Tibial nerve (tissue), 4 donors: ENCODE results near the gene DGCR8. TPM values are rescaled to one million over a fixed set of nuclear protein-coding genes. Genes with fewer than 3 reads are reported as not detected.
A peak's percentile ranks its signal among the peaks of the same experiment; 100 is the strongest.

ENCODE experiments used
- DNase-seq, 2 donors: peaks; one replicate each; pipeline ENCODE4 v3.0.0-alpha.2; 2019; ENCODE audit warnings: low spot score in 2 of 2
- H3K27ac ChIP-seq, 4 donors: fragments of 200-600 bp; sonication (generic) in 3 of 4; one replicate each; pipeline ENCODE4 v1.5.1; 2017 to 2019; ENCODE audit warnings: mild to moderate bottlenecking in 1 of 4
- H3K27me3 ChIP-seq, 2 donors: fragments of 200-600 bp; sonication (generic) in 1 of 2; one replicate each; pipeline versions ENCODE4 v1.5.1 to v1.6.0; 2017 to 2019
- H3K36me3 ChIP-seq, 3 donors: fragments of 200-600 bp; sonication (generic); one replicate each; pipeline ENCODE4 v1.5.1; 2018 to 2019
- H3K4me1 ChIP-seq, 4 donors: fragments of 200-600 bp; sonication (generic) in 3 of 4; one replicate each; pipeline ENCODE4 v1.5.1; 2017 to 2019
- H3K4me3 ChIP-seq, 4 donors: fragments of 200-600 bp; sonication (generic) in 3 of 4; one replicate each; pipeline ENCODE4 v1.5.1; 2017 to 2019; ENCODE audit warnings: mild to moderate bottlenecking in 1 of 4, moderate library complexity in 1 of 4
- H3K9me3 ChIP-seq, 4 donors: fragments of 200-600 bp; sonication (generic) in 3 of 4; one replicate each; pipeline ENCODE4 v1.5.1; 2017 to 2019
- CTCF ChIP-seq, 5 experiments: fragments of 200-600 bp in 3 of 5; fragments of 450-650 bp in 2 of 5; sonication (generic) in 3 of 5; IDR thresholded peaks; one replicate each; pipeline ENCODE4 v1.5.1; 2016 to 2019; ENCODE audit warnings: antibody characterized with exemption in 5 of 5, mild to moderate bottlenecking in 3 of 5, moderate library complexity in 2 of 5
- EP300 ChIP-seq, 2 donors: sonication (generic); formaldehyde crosslinking; IDR thresholded peaks; one replicate each; pipeline ENCODE4 v1.6.1; 2017; ENCODE audit warnings: antibody characterized with exemption in 2 of 2, mild to moderate bottlenecking in 1 of 2
- POLR2A ChIP-seq, 2 donors: fragments of 450-650 bp; IDR thresholded peaks; one replicate each; pipeline ENCODE4 v1.6.1; 2017; ENCODE audit warnings: antibody characterized with exemption in 2 of 2, mild to moderate bottlenecking in 2 of 2, moderate library complexity in 2 of 2
- WGBS, 2 donors: methylation state at CpG; one replicate each; pipeline ENCODE4 v1.1.5; 2018; 5-methylcytosine and 5-hydroxymethylcytosine counted together
- total RNA-seq, 4 donors: library from RNA; depleted of rRNA; stranded (reverse); fragments of >200 nt; gene quantifications; one replicate each; pipeline ENCODE4 v1.1.0, GENCODE V29; 2016

The DGCR8 gene
- total RNA-seq, 4 donors from 2014 or later = 23.0 to 35.1 (median 26.0) TPM

- 4 to 10% methylated on average over 23 to 26 of the region's 27 CpGs for WGBS, 2 donors
- H3K4me3 ChIP-seq = peak overlapping the region; percentile 58 to 97 (median 79)
- H3K27ac ChIP-seq = peak overlapping the region; percentile 39 to 88 (median 86)
- peaks cover 0 to 58% (median 33%) of the 10 kb centered on the region in 4 donors for H3K4me1 ChIP-seq
- peaks cover 0 to 5% (median 2%) of the 10 kb centered on the region in 3 donors for H3K36me3 ChIP-seq
- no peaks in the 10 kb centered on the region for H3K27me3 ChIP-seq
- H3K9me3 ChIP-seq = no peaks in the 10 kb centered on the region
- no peak for TF ChIP-seq POLR2A (IDR thresholded peaks at IDR 0.05)
- no peak for TF ChIP-seq EP300 (IDR thresholded peaks at IDR 0.05)
- no peak for TF ChIP-seq CTCF (IDR thresholded peaks at IDR 0.05)
- no peak for DNase-seq
Observed at GRCh38 chr22:20080776-20081654, 974 bp downstream of the DGCR8 start.

GRCh38 chr22:20083157-20083890 lies 3.3 kb downstream of the DGCR8 start:
- H3K36me3 ChIP-seq = peaks cover 2 to 28% (median 7%) of the 10 kb centered on the region in 3 donors
- H3K27me3 ChIP-seq = no peaks in the 10 kb centered on the region
- TF ChIP-seq POLR2A (IDR thresholded peaks at IDR 0.05) (no peak), EP300 (IDR thresholded peaks at IDR 0.05) (no peak), CTCF (IDR thresholded peaks at IDR 0.05) (no peak)
- DNase-seq = no peak
- WGBS, 2 donors = 78 to 84% methylated on average over 10 of the region's 10 CpGs
- H3K4me3 ChIP-seq = no peak overlapping the region
- H3K4me1 ChIP-seq = peaks cover 0 to 58% (median 33%) of the 10 kb centered on the region in 4 donors
- peak overlapping the region in 1 of 4 donors; percentile 17 for H3K27ac ChIP-seq
- no peaks in the 10 kb centered on the region for H3K9me3 ChIP-seq

- no peak overlapping the region for H3K27ac ChIP-seq
- peaks cover 0 to 55% (median 33%) of the 10 kb centered on the region in 4 donors for H3K4me1 ChIP-seq
Observed at GRCh38 chr22:20083891-20084546, 4.0 kb downstream of the DGCR8 start.

More at GRCh38 chr22:20083891-20084546, 4.0 kb downstream of the DGCR8 start:
- H3K4me3 ChIP-seq = no peak overlapping the region
- DNase-seq = no peak
- no peaks in the 10 kb centered on the region for H3K27me3 ChIP-seq
- 72 to 76% methylated on average over 10 of the region's 10 CpGs for WGBS, 2 donors
- peaks cover 2 to 35% (median 7%) of the 10 kb centered on the region in 3 donors for H3K36me3 ChIP-seq
- H3K9me3 ChIP-seq = no peaks in the 10 kb centered on the region
- no peak for TF ChIP-seq POLR2A (IDR thresholded peaks at IDR 0.05)
- TF ChIP-seq CTCF (IDR thresholded peaks at IDR 0.05) = no peak
- TF ChIP-seq EP300 (IDR thresholded peaks at IDR 0.05) = no peak
